Stimulated activated memory B cell treated with anti-CD40 and anti-IgM and Interleukin-4, amounts not matched to agents 10 μg/mL and 1 μg/mL and 100 μg/mL, for 72 hours (primary cell): ENCODE results near the gene TBC1D2B.

ENCODE experiments used
- ATAC-seq: fragments of 150-1000 bp; cut with Tn5 transposase; 2 replicates; pipeline ENCODE4 v1.10.0; 2021
- H3K27ac Mint-ChIP-seq: one replicate; pipeline ENCODE4 v1.8.0; 2022; ENCODE audit warnings: mild to moderate bottlenecking, mixed read lengths
- H3K27me3 Mint-ChIP-seq: one replicate; pipeline ENCODE4 v1.8.0; 2022; ENCODE audit warnings: mixed read lengths
- H3K36me3 Mint-ChIP-seq: one replicate; pipeline ENCODE4 v1.8.0; 2022; ENCODE audit warnings: mixed read lengths
- H3K4me1 Mint-ChIP-seq: one replicate; pipeline ENCODE4 v1.8.0; 2022; ENCODE audit warnings: mixed read lengths
- H3K4me3 Mint-ChIP-seq: one replicate; pipeline ENCODE4 v1.8.0; 2022; ENCODE audit warnings: mild to moderate bottlenecking, moderate library complexity, mixed read lengths
- H3K9me3 Mint-ChIP-seq: one replicate; pipeline ENCODE4 v1.8.0; 2022; ENCODE audit warnings: mixed read lengths

TBC1D2B gene

DNA sequence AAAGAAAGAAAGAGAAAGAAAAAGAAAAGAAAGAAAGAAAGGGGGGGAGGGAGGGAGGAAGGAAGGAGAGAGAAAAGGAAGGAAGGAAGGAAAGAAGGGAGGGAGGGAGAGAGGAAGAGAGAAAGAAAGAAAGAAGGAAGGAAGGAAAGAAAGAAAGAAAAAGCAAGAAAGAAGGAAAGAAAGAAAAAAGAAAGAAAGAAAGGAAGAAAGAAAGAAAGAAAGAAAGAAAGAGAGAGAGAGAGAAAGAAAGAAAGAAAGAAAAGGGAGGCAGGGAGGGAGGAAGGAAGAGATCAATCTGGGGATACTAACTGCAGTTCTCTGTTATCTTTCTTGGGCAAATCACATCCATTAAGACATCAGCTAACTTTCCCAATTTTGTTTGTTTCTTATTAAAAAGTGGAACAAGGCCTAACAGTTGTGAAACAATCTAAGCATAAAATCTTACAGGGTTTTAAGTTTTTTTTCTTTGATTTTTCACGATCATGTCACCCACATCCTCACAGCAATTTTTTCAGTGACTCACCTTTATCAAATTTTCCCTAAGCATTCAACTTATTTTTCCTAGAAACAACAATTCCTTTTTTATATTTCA lies 36.8 kb downstream of the TBC1D2B start:
- Mint-ChIP-seq H3K36me3 (peaks cover 50% of the 10 kb centered on the region), H3K27ac (no peak overlapping the region), H3K9me3 (no peaks in the 10 kb centered on the region), H3K4me1 (peaks cover 19% of the 10 kb centered on the region), H3K27me3 (no peaks in the 10 kb centered on the region), H3K4me3 (no peak overlapping the region)
- no peak for ATAC-seq

DNA sequence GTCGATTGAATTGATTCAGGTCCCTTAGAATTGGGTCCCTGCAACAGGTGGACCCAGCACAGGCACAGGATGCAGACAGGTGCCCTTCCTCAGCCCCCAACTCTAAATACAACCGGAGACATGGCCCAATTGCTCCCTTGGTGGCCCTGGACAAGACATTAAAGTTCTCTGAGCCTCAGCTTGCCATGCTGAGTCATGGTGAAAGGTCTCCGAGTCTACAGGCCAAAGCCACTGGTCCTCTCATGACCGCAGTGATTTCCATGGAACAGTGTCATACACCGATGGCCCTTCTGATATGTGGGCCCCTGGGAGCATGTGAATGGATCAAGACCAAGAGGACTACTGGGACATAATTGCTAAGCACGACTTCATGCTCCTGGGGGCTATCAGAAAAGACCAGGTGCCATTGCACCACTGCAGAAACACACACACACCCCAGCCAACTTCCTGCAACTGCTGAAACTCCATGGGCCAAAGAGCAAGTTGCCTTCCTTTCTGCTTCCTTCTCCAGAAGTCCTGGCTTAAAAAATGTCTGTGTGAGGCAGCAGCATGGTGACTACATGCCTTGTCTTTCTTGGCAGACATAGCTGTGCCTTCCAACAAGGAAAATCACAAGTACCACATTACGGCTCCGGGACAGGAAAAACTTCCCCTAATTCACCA lies 38.8 kb downstream of the TBC1D2B start:
- ATAC-seq, result no peak
- Mint-ChIP-seq H3K4me3 (no peak overlapping the region), H3K36me3 (peaks cover 41% of the 10 kb centered on the region), H3K27ac (peak overlapping the region; percentile 5), H3K9me3 (no peaks in the 10 kb centered on the region), H3K4me1 (peaks cover 38% of the 10 kb centered on the region), H3K27me3 (no peaks in the 10 kb centered on the region)

- Mint-ChIP-seq H3K27ac (peak overlapping the region; percentile 5), H3K36me3 (peaks cover 32% of the 10 kb centered on the region), H3K4me3 (no peak overlapping the region), H3K9me3 (no peaks in the 10 kb centered on the region), H3K27me3 (no peaks in the 10 kb centered on the region), H3K4me1 (peaks cover 46% of the 10 kb centered on the region)
- no peak for ATAC-seq
These were observed 39.7 kb downstream of the TBC1D2B start for GRCh38 chr15:78037779-78038305.

- H3K4me3 Mint-ChIP-seq, result no peak overlapping the region
These were observed 40.2 kb downstream of the TBC1D2B start for GRCh38 chr15:78037328-78037727.

GRCh38 chr15:78035861-78036476 lies 41.5 kb downstream of the TBC1D2B start:
- Mint-ChIP-seq H3K9me3 (no peaks in the 10 kb centered on the region), H3K27ac (no peak overlapping the region), H3K36me3 (peaks cover 25% of the 10 kb centered on the region), H3K4me3 (no peak overlapping the region), H3K4me1 (peaks cover 60% of the 10 kb centered on the region), H3K27me3 (no peaks in the 10 kb centered on the region)
- ATAC-seq, result no peak

More at GRCh38 chr15:78037328-78037727, 40.2 kb downstream of the TBC1D2B start:
- no peak for ATAC-seq
- no peak overlapping the region for H3K27ac Mint-ChIP-seq
- no peaks in the 10 kb centered on the region for H3K9me3 Mint-ChIP-seq
- H3K36me3 Mint-ChIP-seq, result peaks cover 27% of the 10 kb centered on the region
- H3K4me1 Mint-ChIP-seq, result peaks cover 51% of the 10 kb centered on the region
- no peaks in the 10 kb centered on the region for H3K27me3 Mint-ChIP-seq

- H3K27ac Mint-ChIP-seq, result no peak overlapping the region
- H3K27me3 Mint-ChIP-seq, result no peaks in the 10 kb centered on the region
- H3K4me1 Mint-ChIP-seq, result peaks cover 56% of the 10 kb centered on the region
- H3K36me3 Mint-ChIP-seq, result peaks cover 22% of the 10 kb centered on the region
- no peak for ATAC-seq
- no peak overlapping the region for H3K4me3 Mint-ChIP-seq
- no peaks in the 10 kb centered on the region for H3K9me3 Mint-ChIP-seq
These were observed 42.2 kb downstream of the TBC1D2B start for GRCh38 chr15:78035321-78035751.

DNA sequence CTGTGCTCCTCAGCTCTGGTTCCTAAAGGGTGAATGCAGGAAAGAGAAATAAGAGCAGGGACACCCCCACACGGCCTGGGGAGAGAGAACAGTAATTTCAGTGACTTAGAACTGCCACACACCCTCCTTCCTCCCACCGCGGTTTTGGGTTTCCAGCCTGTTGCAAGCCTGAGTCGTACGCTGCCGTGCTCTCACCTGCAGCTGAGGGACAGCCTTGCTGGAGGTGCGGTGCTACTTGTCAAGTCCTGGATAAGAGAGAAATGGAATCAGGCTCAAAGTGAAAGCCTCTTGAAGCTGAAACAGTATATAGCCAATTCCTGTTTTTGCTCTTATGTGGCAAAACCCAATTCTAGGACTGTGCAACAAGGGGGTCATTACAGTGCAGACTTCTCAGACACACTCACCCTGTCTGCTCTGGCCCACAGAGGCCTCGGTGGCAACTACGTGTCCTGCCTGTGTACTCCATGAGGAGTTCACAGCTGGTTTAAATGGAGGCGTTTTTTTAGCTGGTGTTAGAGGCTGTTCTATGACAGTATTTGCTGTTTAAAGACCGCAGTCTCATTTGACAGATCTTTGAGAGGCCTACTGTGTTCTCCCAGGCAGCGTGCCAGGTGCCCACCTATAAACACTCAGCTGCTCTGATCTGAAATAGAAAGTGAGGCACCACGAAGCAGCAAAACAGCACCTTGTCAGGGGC lies 42.9 kb downstream of the TBC1D2B start:
- ATAC-seq, result peak; percentile 90
- H3K4me1 Mint-ChIP-seq, result peaks cover 49% of the 10 kb centered on the region
- peak overlapping the region; percentile 39 for H3K4me3 Mint-ChIP-seq
- peaks cover 15% of the 10 kb centered on the region for H3K36me3 Mint-ChIP-seq
- H3K9me3 Mint-ChIP-seq, result no peaks in the 10 kb centered on the region
- peak overlapping the region; percentile 26 for H3K27ac Mint-ChIP-seq
- H3K27me3 Mint-ChIP-seq, result no peaks in the 10 kb centered on the region

DNA sequence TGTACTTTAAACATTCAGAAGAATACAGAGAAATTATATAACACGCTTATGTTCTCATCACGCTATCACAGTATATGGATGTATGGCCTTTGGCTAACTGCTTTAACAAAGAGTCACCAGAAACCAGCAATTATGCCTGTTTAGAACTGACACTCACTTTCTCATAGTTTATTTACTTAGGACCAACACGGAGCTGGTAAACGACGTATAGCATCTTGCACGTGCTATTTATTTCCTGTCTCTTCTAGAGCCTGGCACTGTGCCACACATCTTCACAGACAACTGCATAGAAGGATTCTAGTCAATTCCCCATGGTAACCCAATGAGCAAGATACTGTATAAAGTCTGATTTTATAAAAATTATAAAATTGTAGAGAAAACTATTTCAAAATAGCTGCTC lies 43.6 kb downstream of the TBC1D2B start:
- no peak for ATAC-seq
- no peak overlapping the region for H3K4me3 Mint-ChIP-seq
- no peaks in the 10 kb centered on the region for H3K9me3 Mint-ChIP-seq
- no peaks in the 10 kb centered on the region for H3K27me3 Mint-ChIP-seq
- peak overlapping the region; percentile 26 for H3K27ac Mint-ChIP-seq
- peaks cover 14% of the 10 kb centered on the region for H3K36me3 Mint-ChIP-seq
- H3K4me1 Mint-ChIP-seq, result peaks cover 48% of the 10 kb centered on the region

DNA sequence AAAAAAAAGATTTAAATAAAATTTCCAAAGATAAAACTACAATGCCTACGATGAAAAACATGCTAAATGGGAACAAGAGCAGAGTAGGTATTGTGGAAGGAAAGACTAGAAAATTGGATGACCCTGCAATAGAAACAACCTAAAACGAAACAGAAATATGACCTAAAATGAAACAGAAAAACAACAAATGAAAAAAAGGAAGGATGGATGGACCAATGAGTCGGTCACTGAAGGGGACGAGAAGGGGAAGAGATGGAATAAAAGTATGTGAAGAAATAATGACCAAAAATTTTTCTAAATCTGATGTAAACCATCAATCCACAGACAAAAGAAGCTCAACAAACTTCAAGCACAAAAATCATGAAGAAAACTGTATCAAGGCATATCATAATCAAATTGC lies 44.8 kb downstream of the TBC1D2B start:
- ATAC-seq, result no peak
- peaks cover 6% of the 10 kb centered on the region for H3K36me3 Mint-ChIP-seq
- H3K9me3 Mint-ChIP-seq, result no peaks in the 10 kb centered on the region
- no peaks in the 10 kb centered on the region for H3K27me3 Mint-ChIP-seq
- no peak overlapping the region for H3K4me3 Mint-ChIP-seq
- H3K27ac Mint-ChIP-seq, result no peak overlapping the region
- peaks cover 42% of the 10 kb centered on the region for H3K4me1 Mint-ChIP-seq

DNA sequence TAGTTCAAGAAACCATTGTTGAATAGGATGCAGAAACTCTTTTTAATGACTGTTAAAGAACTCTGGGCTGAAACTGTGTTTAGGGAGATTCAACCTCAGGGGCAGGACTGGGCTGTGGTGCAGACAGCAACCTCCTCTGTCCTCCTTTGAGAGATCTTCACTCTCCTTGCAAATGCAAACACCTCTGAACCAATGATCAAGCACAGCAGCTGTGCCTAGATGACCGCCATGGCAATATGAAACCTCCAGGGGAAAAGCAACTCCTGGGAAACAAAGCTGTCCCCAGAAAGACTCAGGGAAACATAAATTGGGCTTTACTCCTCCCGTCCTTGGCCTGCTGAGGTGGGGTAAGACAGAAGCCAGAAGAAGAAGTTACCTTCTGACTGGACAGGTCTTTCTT lies 52.6 kb downstream of the TBC1D2B start:
- H3K27me3 Mint-ChIP-seq, result no peaks in the 10 kb centered on the region
- H3K4me1 Mint-ChIP-seq, result no peaks in the 10 kb centered on the region
- peaks cover 54% of the 10 kb centered on the region for H3K36me3 Mint-ChIP-seq
- H3K9me3 Mint-ChIP-seq, result no peaks in the 10 kb centered on the region
- no peak overlapping the region for H3K4me3 Mint-ChIP-seq
- ATAC-seq, result no peak
- H3K27ac Mint-ChIP-seq, result no peak overlapping the region

DNA sequence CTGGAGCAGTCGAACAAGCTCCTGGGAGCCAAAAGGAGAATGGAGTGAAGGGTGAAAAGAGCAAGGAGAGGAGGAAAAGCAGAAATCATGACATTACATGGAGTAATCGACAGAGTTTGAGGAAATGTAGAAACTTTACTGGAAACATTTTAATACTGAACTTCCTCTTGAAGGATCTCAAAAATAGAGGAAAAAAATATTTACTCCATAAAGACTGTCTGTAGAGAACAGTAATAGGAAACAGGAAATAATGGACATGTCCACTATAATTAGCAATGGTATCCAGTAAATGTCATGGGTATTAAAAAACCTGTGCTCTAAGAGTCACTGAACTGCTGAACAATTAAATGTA lies 53.0 kb downstream of the TBC1D2B start:
- Mint-ChIP-seq H3K4me3 (no peak overlapping the region), H3K9me3 (no peaks in the 10 kb centered on the region), H3K27me3 (no peaks in the 10 kb centered on the region), H3K36me3 (peaks cover 52% of the 10 kb centered on the region), H3K27ac (no peak overlapping the region), H3K4me1 (peaks cover 2% of the 10 kb centered on the region)
- no peak for ATAC-seq

GRCh38 chr15:78023865-78024518 lies 53.5 kb downstream of the TBC1D2B start:
- no peak for ATAC-seq
- Mint-ChIP-seq H3K9me3 (no peaks in the 10 kb centered on the region), H3K4me1 (peaks cover 7% of the 10 kb centered on the region), H3K27ac (no peak overlapping the region), H3K4me3 (no peak overlapping the region), H3K36me3 (peaks cover 48% of the 10 kb centered on the region), H3K27me3 (no peaks in the 10 kb centered on the region)

GRCh38 chr15:78023081-78023665 lies 54.3 kb downstream of the TBC1D2B start:
- Mint-ChIP-seq H3K27ac (no peak overlapping the region), H3K27me3 (no peaks in the 10 kb centered on the region), H3K36me3 (peaks cover 48% of the 10 kb centered on the region), H3K4me1 (peaks cover 13% of the 10 kb centered on the region), H3K4me3 (no peak overlapping the region), H3K9me3 (no peaks in the 10 kb centered on the region)
- no peak for ATAC-seq

GRCh38 chr15:78021761-78022160 lies 55.8 kb downstream of the TBC1D2B start:
- Mint-ChIP-seq H3K4me3 (no peak overlapping the region), H3K4me1 (peaks cover 13% of the 10 kb centered on the region)

DNA sequence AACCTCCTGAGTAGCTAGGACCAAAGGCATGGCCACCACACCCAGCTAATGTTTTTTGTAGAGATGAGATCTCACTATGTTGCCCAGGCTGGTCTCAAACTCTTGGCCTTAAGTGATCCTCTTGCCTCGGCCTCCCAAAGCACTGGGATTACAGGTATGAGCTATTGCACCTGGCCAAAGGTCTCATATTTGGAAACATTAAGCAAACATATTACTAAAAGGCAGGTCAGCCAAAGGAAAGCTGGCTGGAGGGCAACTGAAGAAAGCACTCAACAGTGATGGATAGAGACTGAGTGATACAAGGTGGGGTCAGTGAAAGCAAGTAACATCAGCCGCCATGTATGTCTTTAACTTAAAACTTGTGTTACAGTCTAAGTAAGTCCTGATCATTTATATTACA lies 57.5 kb downstream of the TBC1D2B start:
- H3K27ac Mint-ChIP-seq, result no peak overlapping the region
- ATAC-seq, result no peak
- peaks cover 13% of the 10 kb centered on the region for H3K4me1 Mint-ChIP-seq

More at GRCh38 chr15:78021761-78022160, 55.8 kb downstream of the TBC1D2B start:
- H3K36me3 Mint-ChIP-seq, result peaks cover 45% of the 10 kb centered on the region
- ATAC-seq, result no peak
- H3K27me3 Mint-ChIP-seq, result no peaks in the 10 kb centered on the region
- H3K27ac Mint-ChIP-seq, result no peak overlapping the region
- no peaks in the 10 kb centered on the region for H3K9me3 Mint-ChIP-seq

More for the DNA sequence above, 57.5 kb downstream of the TBC1D2B start:
- Mint-ChIP-seq H3K9me3 (no peaks in the 10 kb centered on the region), H3K36me3 (peaks cover 41% of the 10 kb centered on the region), H3K4me3 (no peak overlapping the region), H3K27me3 (no peaks in the 10 kb centered on the region)
